Hepatic stellate cell (primary cell): Measurements from ENCODE around the gene MEST.
"Not testable (repeated sequence)": the region's sequence is repeated elsewhere in the genome, so short reads cannot be mapped to it uniquely, and the experiment has no call there.

Experiments used
- DNase-seq: peaks from one replicate; pipeline ENCODE4 v3.0.0; 2011; ENCODE audit warnings: low spot score

MEST gene

DNA sequence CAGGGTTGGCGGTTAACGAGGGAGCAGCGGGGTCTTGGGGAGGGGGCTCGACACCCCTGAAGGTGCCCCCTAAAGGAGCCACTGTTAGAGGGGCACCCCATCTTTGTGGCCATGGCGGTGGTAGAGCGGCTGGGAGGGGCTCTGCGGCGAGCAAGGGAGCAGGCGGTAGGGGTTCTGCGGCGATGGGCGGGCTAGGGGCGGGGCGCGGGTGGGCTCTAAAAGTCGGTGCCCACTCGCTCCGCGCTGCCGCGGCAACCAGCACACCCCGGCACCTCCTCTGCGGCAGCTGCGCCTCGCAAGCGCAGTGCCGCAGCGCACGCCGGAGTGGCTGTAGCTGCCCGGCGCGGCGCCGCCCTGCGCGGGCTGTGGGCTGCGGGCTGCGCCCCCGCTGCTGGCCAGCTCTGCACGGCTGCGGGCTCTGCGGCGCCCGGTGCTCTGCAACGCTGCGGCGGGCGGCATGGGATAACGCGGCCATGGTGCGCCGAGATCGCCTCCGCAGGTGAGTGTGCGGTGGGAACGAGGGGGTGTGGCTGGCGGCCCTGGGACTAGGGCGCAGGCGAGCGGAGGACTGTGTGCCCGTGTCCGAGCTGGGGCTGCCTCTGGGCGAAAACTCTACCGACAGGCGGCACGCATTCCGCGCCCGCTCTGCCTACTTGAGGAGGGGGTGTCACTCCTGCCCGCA is at the start of gene MEST:
TSS of gene MEST (plus strand) at position 245 of the 682 bp plus-strand sequence. CDS start at position 474, 229 bp downstream.
- DNase-seq: no peak

DNA sequence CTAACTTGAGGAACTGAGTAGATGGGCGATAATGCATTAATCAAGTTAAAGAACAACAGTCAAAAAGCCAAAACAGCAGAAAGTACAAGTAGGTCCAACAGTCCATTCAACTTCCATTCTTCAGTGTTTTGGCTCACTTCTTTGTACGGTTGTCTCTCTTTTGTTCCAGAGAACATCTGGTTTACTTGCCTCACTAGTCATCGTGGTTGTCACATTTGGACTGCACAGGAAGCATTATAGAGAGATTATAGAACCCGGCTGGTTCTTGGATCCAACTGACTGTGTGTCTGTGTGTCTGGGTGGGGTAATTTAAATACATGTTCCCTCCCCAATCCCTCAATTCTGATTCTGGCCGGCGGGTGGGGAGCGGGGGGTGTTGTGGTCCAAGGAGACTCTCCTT is 49.3 kb upstream of the MEST start:
- no peak for DNase-seq

- DNase-seq: no peak
Measured at GRCh38 chr7:130444234-130444633, 47.7 kb upstream of the MEST start.

DNA sequence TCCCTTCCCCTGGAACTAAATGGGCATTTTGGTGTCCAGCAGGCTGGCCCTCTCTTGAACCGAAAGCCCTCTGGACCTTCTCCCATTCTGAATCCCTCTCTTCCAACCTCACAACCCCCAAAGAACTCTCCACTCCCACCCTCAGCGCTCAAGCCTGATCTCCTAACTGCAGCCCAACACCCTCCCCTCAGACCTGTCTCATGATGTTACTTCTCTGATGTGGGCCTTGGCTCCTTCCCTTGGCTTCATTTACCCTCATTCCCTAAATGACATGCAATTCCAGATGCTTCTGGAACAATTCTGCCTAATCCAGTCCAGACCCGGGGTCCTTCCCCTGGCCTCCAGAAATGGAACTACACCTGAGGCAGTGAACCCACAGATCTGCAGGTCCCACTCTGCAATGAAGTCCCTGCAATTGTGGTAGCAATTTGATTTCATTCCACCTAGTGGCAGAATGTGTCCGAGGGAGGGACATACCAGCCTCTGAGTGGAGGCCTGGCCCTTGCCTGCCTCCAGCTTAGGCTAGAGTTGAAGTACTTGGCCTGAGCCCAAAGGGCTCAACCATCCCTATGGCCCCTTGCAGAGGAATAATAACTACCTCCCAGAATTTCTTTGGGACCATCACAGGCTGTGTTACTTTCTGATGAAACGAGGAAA is 47.0 kb upstream of the MEST start:
- DNase-seq: no peak

DNA sequence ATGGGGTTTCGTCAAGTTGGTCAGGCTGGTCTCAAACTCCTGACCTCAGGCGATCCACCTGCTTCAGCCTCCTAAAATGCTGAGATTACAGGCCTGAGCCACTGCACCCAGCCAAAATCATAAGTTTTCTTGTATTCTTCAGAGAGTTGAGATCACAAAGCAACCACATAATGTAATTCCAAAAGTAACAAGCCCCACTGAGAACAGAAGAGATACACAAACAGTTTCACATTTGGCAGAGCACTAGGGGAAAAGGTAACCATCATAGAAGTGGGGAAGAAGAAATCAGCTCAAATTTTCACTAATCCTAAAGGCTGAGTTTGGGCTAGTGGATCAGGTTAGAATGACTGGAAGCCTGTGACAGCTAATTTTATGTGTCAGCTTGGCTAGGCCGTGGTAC is 45.6 kb upstream of the MEST start:
- no peak for DNase-seq

GRCh38 chr7:130451344-130451743 is 40.5 kb upstream of the MEST start:
- DNase-seq: not testable (repeated sequence)

- no peak for DNase-seq
Measured at GRCh38 chr7:130452951-130453350, 38.9 kb upstream of the MEST start.

DNA sequence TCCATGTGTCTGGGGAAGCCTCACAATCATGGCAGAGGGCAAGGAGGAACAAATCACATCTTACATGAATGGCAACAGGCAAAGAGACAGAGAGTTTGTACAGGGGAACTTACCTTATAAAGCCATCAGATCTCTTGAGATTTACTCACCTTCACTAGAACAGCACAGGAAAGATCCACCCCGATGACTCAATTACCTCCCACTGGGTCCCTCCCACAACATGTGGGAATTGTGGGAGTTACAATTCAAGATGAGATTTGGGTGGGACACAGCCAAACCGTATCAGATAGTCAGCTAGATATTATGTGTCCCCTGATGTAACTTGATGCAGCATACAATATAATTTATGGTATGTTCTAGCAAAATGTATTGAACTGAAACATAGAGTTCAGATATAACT is 36.9 kb upstream of the MEST start:
- no peak for DNase-seq

DNA sequence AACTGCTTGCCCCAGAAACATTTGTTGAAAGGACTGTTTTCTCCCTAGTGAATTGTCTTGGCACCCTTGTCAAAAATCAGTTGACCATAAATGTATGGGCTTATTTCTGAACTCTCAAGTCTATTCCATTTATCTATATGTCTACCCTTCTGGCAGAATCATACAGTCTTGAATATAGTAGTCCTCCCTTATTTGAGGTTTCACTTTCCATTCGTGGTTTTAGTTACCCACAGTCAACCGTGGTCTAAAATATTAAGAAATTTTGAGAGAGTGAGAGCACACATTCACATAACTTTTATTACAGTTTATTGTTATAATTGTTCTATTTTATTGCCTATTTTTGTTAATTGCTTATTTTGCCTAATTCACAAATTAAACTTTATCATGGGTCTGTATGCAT is 33.6 kb upstream of the MEST start:
- no peak for DNase-seq

- DNase-seq: peak; percentile 16
Measured at GRCh38 chr7:130461272-130461671, 30.6 kb upstream of the MEST start.

DNA sequence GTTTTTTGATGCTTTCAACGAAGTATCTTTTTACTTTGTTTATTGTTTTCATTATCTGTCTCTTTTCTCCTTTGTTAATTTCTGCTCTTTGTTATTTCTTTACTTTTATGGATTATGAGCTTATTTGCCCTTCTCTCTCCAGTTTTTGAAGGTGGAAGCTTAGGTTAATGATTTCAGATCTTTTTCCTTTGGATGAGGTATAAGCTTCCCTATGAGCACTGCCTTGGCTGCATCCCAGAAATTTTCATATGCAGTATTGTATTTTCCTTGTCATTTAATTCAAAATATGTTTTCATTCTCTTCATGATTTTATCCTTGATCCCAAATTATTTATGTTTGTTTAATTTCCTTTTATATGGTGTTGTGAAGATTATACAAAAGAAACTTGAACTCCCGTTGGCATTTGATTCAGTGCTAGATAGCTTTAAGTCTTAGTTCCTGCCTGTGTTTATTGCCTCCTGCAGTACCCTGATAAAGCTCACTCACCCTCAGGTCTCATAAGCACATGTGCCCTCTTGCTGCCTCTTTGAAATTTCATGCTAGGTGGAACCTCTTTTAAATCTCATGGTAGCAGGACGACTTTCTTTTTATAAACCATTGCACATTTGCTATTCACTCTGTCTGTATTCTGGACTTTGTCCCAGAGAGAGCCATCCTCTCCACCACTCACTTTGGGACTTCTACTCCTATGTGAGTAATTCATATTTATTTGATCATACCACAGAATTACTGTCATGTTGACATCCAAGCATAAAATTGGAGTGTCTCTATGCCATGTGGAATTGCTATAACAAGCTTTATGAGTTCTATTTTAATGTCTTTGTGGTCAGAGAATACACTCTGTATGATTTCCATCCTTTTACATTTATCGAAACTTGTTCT is 28.1 kb upstream of the MEST start:
- no peak for DNase-seq

DNA sequence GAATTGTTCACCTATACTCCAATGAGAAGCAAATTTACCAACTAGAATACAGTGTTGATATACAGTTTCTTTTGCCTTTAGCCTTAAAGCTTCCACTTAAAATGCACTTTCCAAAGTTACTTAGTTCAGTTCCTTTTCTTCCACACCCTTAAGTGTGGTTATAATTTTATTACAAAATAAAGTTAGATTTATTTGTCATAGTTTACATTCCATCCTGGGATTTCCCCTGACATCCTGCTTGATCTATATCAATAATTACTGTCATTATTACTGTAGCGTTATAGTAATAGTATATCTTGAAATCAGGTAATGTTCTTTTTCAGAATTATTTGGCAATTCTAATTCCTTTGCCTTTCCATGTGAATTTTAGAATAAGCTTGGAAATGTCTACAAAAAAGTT is 23.3 kb upstream of the MEST start:
- DNase-seq: no peak

DNA sequence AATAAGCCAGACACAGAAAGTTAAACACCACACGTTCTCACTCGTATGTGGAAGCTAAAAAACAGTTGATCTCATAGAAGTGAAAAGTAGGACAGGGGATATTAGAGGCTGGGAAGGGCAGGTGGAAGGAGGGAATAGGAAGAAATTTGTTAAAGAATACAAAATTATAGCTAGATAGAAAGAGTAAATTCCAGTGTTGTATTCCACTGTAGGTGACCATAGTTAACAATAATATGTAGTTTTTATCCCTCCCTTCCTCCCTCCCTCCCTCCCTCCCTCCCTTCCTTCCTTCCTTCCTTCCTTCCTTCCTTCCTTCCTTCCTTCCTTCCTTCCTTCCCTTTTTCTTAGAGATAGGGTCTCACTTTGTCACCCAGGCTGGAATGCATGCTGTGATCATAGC is 19.9 kb upstream of the MEST start:
- DNase-seq: no peak

GRCh38 chr7:130473289-130473688 is 18.6 kb upstream of the MEST start:
- no peak for DNase-seq

DNA sequence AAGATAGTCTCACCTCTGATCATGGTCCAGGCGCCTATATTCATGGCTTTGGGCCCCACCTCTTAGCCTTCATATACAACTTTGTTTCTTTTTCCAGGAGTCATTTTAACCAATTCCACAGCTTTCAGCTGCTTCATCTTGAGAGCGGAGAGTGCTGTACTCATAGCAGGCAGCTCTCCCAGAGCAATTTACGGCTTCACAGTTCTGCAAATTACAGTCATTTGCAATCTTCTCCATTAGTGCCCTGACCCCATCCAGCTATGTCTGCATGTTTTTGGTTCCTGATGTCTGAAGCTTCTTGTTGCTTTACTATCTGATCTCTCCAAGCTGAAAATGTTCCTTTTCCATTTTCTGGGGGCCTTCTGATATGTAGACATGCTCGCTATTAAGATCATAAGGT is 18.0 kb upstream of the MEST start:
- DNase-seq: no peak

GRCh38 chr7:130475776-130476175 is 16.1 kb upstream of the MEST start:
- no peak for DNase-seq

DNA sequence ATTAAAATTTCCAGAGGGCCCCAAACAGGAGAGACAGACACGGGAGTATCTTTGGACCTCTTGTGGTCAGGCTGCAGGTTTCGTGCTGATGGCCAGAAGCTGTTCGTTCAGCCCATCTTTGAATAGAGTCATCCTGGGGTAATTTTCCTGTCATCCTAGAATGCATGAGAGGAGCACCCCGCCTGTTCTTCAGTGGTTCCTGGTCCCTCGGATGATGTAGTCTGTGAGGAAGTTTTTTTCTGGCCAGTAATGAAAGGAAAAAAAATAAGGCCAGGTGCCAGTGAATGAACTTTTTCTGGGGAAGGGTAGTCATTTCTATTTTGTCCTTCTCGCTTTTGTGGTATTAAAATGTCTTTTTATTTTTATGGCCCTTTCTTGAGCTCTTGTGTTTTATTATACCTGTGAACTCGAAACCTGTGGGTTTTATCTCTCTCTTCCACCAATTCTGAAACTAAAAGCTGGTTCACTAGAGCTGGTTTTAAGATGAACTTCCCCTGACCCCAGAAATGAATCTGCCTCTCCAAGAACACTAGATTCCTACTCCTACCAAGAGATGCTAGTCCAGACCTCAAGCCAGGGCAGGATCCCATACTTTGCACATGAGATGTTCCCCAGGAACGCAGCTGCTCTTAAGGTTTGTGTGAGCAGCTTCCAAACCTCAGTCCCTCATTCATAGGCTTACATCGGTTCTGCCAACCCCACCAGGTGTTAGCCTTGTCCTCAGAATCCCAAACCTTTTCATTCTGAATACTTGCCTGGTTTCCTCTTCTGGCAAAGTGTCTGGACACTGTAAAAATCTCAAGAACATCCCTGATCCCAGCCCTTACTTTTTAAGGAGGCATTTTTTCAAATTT is 15.4 kb upstream of the MEST start:
- no peak for DNase-seq

GRCh38 chr7:130478991-130479390 is 12.9 kb upstream of the MEST start:
- no peak for DNase-seq

DNA sequence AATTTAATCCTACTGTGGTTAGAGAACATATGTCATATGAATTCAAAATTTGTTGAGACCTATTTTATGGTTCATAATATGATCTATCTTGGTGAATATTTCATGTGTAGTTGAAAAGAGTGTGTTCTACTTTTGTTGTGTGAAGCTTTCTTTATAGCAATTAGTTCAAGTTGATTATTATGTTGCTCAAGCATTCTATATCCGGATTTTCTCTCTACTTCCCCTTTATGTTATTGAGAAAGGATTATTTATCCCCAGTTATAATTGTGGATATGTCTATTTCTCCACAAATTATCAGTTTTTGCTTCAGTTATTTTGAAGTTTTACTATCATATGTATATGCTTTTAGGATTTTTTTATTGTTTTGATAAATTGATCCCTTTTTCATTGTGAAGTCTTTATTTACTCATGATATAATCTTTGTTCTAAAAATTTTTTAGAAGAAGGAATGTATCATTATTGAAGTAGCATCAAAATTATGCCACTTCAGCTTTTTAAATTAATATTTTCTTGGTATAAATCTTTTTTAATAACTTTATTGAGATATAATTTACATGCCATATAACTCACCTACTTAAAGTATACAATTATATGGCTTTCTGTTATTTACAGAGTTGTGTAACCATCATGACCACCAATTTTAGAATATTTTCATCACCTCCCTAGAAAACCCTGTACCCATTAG is 12.0 kb upstream of the MEST start:
- DNase-seq: no peak

- no peak for DNase-seq
Measured at GRCh38 chr7:130481898-130482297, 10.0 kb upstream of the MEST start.

DNA sequence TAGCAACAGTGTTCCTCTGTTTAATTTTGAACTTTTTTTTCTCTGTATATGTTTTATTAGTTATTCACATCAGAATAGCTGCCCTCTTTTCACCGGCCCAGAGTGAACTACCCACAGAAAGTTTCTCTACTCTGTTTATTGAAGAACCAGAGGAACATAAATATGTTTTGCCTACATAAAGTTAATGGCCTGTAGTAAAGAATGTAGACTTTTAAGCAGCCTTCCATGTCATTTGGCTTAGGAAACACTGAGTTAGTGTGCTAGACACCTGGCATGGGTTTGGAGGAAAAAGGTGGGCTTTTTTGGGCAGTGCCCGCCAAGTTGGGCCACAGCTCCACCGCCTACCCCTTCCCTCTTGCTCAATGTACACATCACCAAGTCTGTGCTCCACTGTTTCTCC is 8.9 kb upstream of the MEST start:
- no peak for DNase-seq

DNA sequence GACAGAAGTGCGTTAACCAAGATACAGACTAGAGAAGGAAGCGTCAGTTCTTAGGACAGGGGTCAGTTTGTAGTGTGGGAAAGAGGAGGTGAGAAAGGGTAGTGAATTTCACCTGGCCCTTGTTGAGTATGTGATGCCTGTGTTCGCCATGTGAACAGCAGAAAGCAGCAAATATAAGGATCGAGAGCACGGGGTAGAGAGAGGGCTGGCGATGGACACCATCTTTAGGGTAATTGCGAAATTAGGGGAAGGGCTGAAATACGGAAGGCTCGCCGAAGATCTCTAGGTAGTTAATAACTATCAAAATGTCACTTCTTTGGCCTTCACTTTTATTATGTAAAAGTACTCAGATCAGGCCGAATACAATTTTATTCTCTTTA is 6.2 kb upstream of the MEST start:
- DNase-seq: no peak
